ENCODE data around the gene ZNF324B. TPM values are rescaled to one million over a fixed set of nuclear protein-coding genes. Genes with fewer than 3 reads are reported as not detected.

The ZNF324B gene
- total RNA-seq, 1 experiment from 2014 or later: 11.5 TPM

GRCh38 chr19:58498316-58499020 is 47.0 kb downstream of the ZNF324B start:
- Histone ChIP-seq H3K36me3 (no peaks in the 10 kb centered on the region), H3K4me3 (peak overlapping the region; percentile 60), H3K27me3 (no peaks in the 10 kb centered on the region), H3K9me3 (no peaks in the 10 kb centered on the region)
- DNase-seq: no peak

- peak; percentile 100 for DNase-seq
- H3K36me3 ChIP-seq: no peaks in the 10 kb centered on the region
- H3K4me3 ChIP-seq: peak overlapping the region; percentile 60
- no peaks in the 10 kb centered on the region for H3K27me3 ChIP-seq
- H3K9me3 ChIP-seq: no peaks in the 10 kb centered on the region
Measured at GRCh38 chr19:58499021-58499927, 47.9 kb downstream of the ZNF324B start.

DNA sequence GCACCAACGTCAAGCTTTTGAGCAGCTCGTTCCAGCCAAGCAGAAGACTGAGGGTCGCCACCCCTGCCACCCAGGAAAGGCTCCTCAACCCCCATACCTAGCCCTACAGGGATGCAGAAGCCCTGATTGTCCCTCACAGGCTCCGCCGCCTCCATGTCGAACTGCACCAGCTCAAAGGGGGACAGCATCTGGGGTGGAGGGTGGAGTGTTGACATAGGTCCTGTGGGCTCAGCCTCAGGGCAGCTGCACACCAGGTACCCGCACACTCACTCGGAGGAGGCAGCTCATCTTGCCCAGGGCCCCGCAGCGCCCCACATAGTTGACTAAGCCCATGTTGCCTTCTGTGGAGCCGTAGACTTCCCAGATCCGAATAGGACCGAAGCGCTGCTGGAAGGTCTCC is 48.8 kb downstream of the ZNF324B start:
- H3K36me3 ChIP-seq: no peaks in the 10 kb centered on the region
- no peak for DNase-seq
- H3K4me3 ChIP-seq: no peak overlapping the region
- H3K9me3 ChIP-seq: no peaks in the 10 kb centered on the region
- H3K27me3 ChIP-seq: no peaks in the 10 kb centered on the region

Other genes starting within 250 kb of the ZNF324B start
- gene ZNF544, start 222.7 kb upstream of the ZNF324B start, total RNA-seq (2014; rRNA removed; shearing (Covaris generic); ENCODE audit: low replicate concordance): 6.6 and 15.5 TPM in 2 replicates
- gene ZNF8, start 172.7 kb upstream of the ZNF324B start, total RNA-seq (2014; rRNA removed; shearing (Covaris generic); ENCODE audit: low replicate concordance): 1.5 and 3.0 TPM in 2 replicates
- 26.0 and 32.0 TPM in 2 replicates for gene ERVK3-1, start 146.2 kb upstream of the ZNF324B start, total RNA-seq (2014; rRNA removed; shearing (Covaris generic); ENCODE audit: low replicate concordance)
- 0.12 and 2.5 TPM in 2 replicates for gene ZSCAN22, start 124.6 kb upstream of the ZNF324B start, total RNA-seq (2014; rRNA removed; shearing (Covaris generic); ENCODE audit: low replicate concordance)
- 29.0 TPM in 1 of 2 replicates, not detected in the other for gene A1BG, start 98.1 kb upstream of the ZNF324B start, total RNA-seq (2014; rRNA removed; shearing (Covaris generic); ENCODE audit: low replicate concordance)
- gene ZNF497, start 88.9 kb upstream of the ZNF324B start, total RNA-seq (2014; rRNA removed; shearing (Covaris generic); ENCODE audit: low replicate concordance): 3.0 and 3.2 TPM in 2 replicates
- gene ZNF837, start 70.6 kb upstream of the ZNF324B start, total RNA-seq (2014; rRNA removed; shearing (Covaris generic); ENCODE audit: low replicate concordance): 1.4 and 4.0 TPM in 2 replicates
- 3,455 and 3,636 TPM in 2 replicates for gene RPS5, start 64.4 kb upstream of the ZNF324B start, total RNA-seq (2014; rRNA removed; shearing (Covaris generic); ENCODE audit: low replicate concordance)
- gene RNF225, start 56.0 kb upstream of the ZNF324B start, total RNA-seq (2014; rRNA removed; shearing (Covaris generic); ENCODE audit: low replicate concordance): 6.6 TPM in 1 of 2 replicates, not detected in the other
- gene ZNF584, start 43.0 kb upstream of the ZNF324B start, total RNA-seq (2014; rRNA removed; shearing (Covaris generic); ENCODE audit: low replicate concordance): 25.3 and 32.4 TPM in 2 replicates
- not detected in 2 replicates for gene ZNF132, start 11.5 kb upstream of the ZNF324B start, total RNA-seq (2014; rRNA removed; shearing (Covaris generic); ENCODE audit: low replicate concordance)
- 15.2 and 16.0 TPM in 2 replicates for gene ZNF324, start 15.5 kb downstream of the ZNF324B start, total RNA-seq (2014; rRNA removed; shearing (Covaris generic); ENCODE audit: low replicate concordance)
- gene ZNF446, start 24.7 kb downstream of the ZNF324B start, total RNA-seq (2014; rRNA removed; shearing (Covaris generic); ENCODE audit: low replicate concordance): 18.4 and 23.5 TPM in 2 replicates
- gene SLC27A5, start 60.4 kb downstream of the ZNF324B start, total RNA-seq (2014; rRNA removed; shearing (Covaris generic); ENCODE audit: low replicate concordance): 5.5 and 13.0 TPM in 2 replicates
- gene ZBTB45, start 68.2 kb downstream of the ZNF324B start, total RNA-seq (2014; rRNA removed; shearing (Covaris generic); ENCODE audit: low replicate concordance): 8.3 and 24.7 TPM in 2 replicates
- 352 and 641 TPM in 2 replicates for gene TRIM28, start 92.4 kb downstream of the ZNF324B start, total RNA-seq (2014; rRNA removed; shearing (Covaris generic); ENCODE audit: low replicate concordance)
- gene CHMP2A, start 103.5 kb downstream of the ZNF324B start, total RNA-seq (2014; rRNA removed; shearing (Covaris generic); ENCODE audit: low replicate concordance): 50.3 and 58.8 TPM in 2 replicates
- gene UBE2M, start 107.0 kb downstream of the ZNF324B start, total RNA-seq (2014; rRNA removed; shearing (Covaris generic); ENCODE audit: low replicate concordance): 132 and 239 TPM in 2 replicates
- gene MZF1, start 121.7 kb downstream of the ZNF324B start, total RNA-seq (2014; rRNA removed; shearing (Covaris generic); ENCODE audit: low replicate concordance): 9.4 and 23.8 TPM in 2 replicates

All from MG63 (cell line).